Endodermal cell (in vitro differentiated cells): Measurements from ENCODE around the gene GATAD2A. TPM values are rescaled to one million over a fixed set of nuclear protein-coding genes. Genes with fewer than 3 reads are reported as not detected.

Experiments used
- DNase-seq: peaks from one replicate; pipeline ENCODE4 v3.0.0-alpha.2; 2017
- H3K27ac ChIP-seq: 2 replicates; pipeline ENCODE4 v1.5.1; 2013; ENCODE audit warnings: mild to moderate bottlenecking, low read depth, low read length, moderate library complexity
- H3K27me3 ChIP-seq: 2 replicates; pipeline ENCODE4 v1.6.1; 2013; ENCODE audit warnings: mild to moderate bottlenecking, low read length, moderate library complexity; ENCODE audit not compliant: insufficient read depth, control insufficient read depth, poor library complexity, severe bottlenecking
- H3K36me3 ChIP-seq: 2 replicates; pipeline ENCODE4 v1.7.0; 2013; ENCODE audit warnings: mild to moderate bottlenecking, low read length, moderate library complexity; ENCODE audit not compliant: control insufficient read depth, insufficient read depth
- H3K4me1 ChIP-seq: one replicate; pipeline ENCODE4 v1.7.0; 2013; ENCODE audit warnings: low read length; ENCODE audit not compliant: control insufficient read depth, insufficient read depth
- H3K4me3 ChIP-seq: 2 replicates; pipeline ENCODE4 v1.5.1; 2013; ENCODE audit warnings: mild to moderate bottlenecking, low read length, moderate library complexity
- H3K9ac ChIP-seq: 2 replicates; pipeline ENCODE4 v1.6.1; 2013; ENCODE audit warnings: mild to moderate bottlenecking, low read length, moderate library complexity; ENCODE audit not compliant: poor library complexity, severe bottlenecking; ENCODE audit errors: extremely low read depth
- H3K9me3 ChIP-seq: 2 replicates; pipeline ENCODE4 v1.6.1; 2013; ENCODE audit warnings: mild to moderate bottlenecking, low read length, moderate library complexity; ENCODE audit not compliant: control insufficient read depth
- H3K27ac Mint-ChIP-seq: 2 replicates; pipeline ENCODE4 v1.8.0; 2020; ENCODE audit warnings: mixed read lengths
- H3K27me3 Mint-ChIP-seq: 2 replicates; pipeline ENCODE4 v1.8.0; 2021; ENCODE audit warnings: mild to moderate bottlenecking, mixed read lengths; ENCODE audit not compliant: insufficient read depth
- H3K36me3 Mint-ChIP-seq: 2 replicates; pipeline ENCODE4 v1.8.0; 2020; ENCODE audit warnings: low read depth, mixed read lengths
- H3K4me1 Mint-ChIP-seq: 2 replicates; pipeline ENCODE4 v1.8.0; 2020; ENCODE audit warnings: mixed read lengths
- H3K4me3 Mint-ChIP-seq: 2 replicates; pipeline ENCODE4 v1.8.0; 2020; ENCODE audit warnings: mild to moderate bottlenecking, moderate library complexity, mixed read lengths
- H3K9me3 Mint-ChIP-seq: 2 replicates; pipeline ENCODE4 v1.8.0; 2020; ENCODE audit warnings: mild to moderate bottlenecking, mixed read lengths
- CTCF ChIP-seq: fragments of 200-600 bp; sonication (generic); conservative IDR thresholded peaks from 2 replicates; pipeline ENCODE4 v1.5.0; 2021; ENCODE audit warnings: antibody characterized with exemption, mild to moderate bottlenecking
- WGBS, 2 experiments: methylation state at CpG; one replicate each; pipeline versions ENCODE4 v1.1.5 to v1.1.7; 2013; ENCODE audit warnings: missing lambda C conversion rate in 2 of 2, mixed read lengths in 1 of 2; ENCODE audit not compliant: insufficient coverage in 1 of 2, insufficient read length in 1 of 2; 5-methylcytosine and 5-hydroxymethylcytosine counted together
- total RNA-seq, 2 donors: library from RNA; stranded (reverse); fragmentation: NEBNext Ultra II Directional in 1 of 2; extraction: Animal tissue kit (Norgen Biotek cat#: 25700) in 1 of 2; gene quantifications; 2 replicates in 1 of 2; 3 replicates in 1 of 2; pipeline ENCODE4 v1.2.1, GENCODE V29; 2021

GATAD2A gene
- total RNA-seq, 2 donors from 2014 or later = 115 to 126 TPM

- no peak overlapping the region for H3K9ac ChIP-seq
These were observed 38.8 kb upstream of the GATAD2A start for GRCh38 chr19:19366434-19367396.

GRCh38 chr19:19368087-19368486 lies 37.4 kb upstream of the GATAD2A start:
- no peak overlapping the region for H3K4me3 Mint-ChIP-seq
- H3K4me1 ChIP-seq = no peaks in the 10 kb centered on the region
- no peak overlapping the region for H3K27ac ChIP-seq
- WGBS, 2 experiments = 92 to 94% methylated on average over 5 to 7 of the region's 7 CpGs
- no peaks in the 10 kb centered on the region for H3K27me3 Mint-ChIP-seq
- TF ChIP-seq CTCF = no peak
- no peak for DNase-seq
- no peak overlapping the region for H3K9ac ChIP-seq
- no peaks in the 10 kb centered on the region for H3K36me3 Mint-ChIP-seq
- H3K36me3 ChIP-seq = no peaks in the 10 kb centered on the region
- H3K27ac Mint-ChIP-seq = peak overlapping the region; percentile 26
- no peaks in the 10 kb centered on the region for H3K9me3 ChIP-seq
- no peak overlapping the region for H3K4me3 ChIP-seq
- no peaks in the 10 kb centered on the region for H3K9me3 Mint-ChIP-seq
- H3K27me3 ChIP-seq = no peaks in the 10 kb centered on the region
- peaks cover 6% of the 10 kb centered on the region for H3K4me1 Mint-ChIP-seq

More at GRCh38 chr19:19366434-19367396, 38.8 kb upstream of the GATAD2A start:
- H3K4me1 Mint-ChIP-seq = peaks cover 6% of the 10 kb centered on the region
- H3K36me3 Mint-ChIP-seq = no peaks in the 10 kb centered on the region
- Histone ChIP-seq H3K36me3 (no peaks in the 10 kb centered on the region), H3K27me3 (no peaks in the 10 kb centered on the region), H3K4me3 (no peak overlapping the region), H3K9me3 (no peaks in the 10 kb centered on the region), H3K4me1 (no peaks in the 10 kb centered on the region), H3K27ac (no peak overlapping the region)
- H3K9me3 Mint-ChIP-seq = no peaks in the 10 kb centered on the region
- WGBS, 2 experiments = 63 to 66% methylated on average over 11 to 18 of the region's 18 CpGs
- peak overlapping the region; percentile 82 for H3K27ac Mint-ChIP-seq
- TF ChIP-seq CTCF = peak; percentile 99
- H3K27me3 Mint-ChIP-seq = no peaks in the 10 kb centered on the region
- H3K4me3 Mint-ChIP-seq = no peak overlapping the region
- DNase-seq = peak; percentile 95

- Mint-ChIP-seq H3K4me3 (no peak overlapping the region), H3K9me3 (no peaks in the 10 kb centered on the region), H3K27ac (no peak overlapping the region), H3K27me3 (no peaks in the 10 kb centered on the region), H3K4me1 (peaks cover 2% of the 10 kb centered on the region), H3K36me3 (no peaks in the 10 kb centered on the region)
- no peak overlapping the region for H3K9ac ChIP-seq
- no peaks in the 10 kb centered on the region for H3K4me1 ChIP-seq
- no peak for DNase-seq
- H3K9me3 ChIP-seq = no peaks in the 10 kb centered on the region
- WGBS, 2 experiments = 85 to 86% methylated on average over 8 of the region's 8 CpGs
- H3K27me3 ChIP-seq = no peaks in the 10 kb centered on the region
- H3K4me3 ChIP-seq = no peak overlapping the region
- TF ChIP-seq CTCF = no peak
- no peaks in the 10 kb centered on the region for H3K36me3 ChIP-seq
- H3K27ac ChIP-seq = no peak overlapping the region
These were observed 34.4 kb upstream of the GATAD2A start for GRCh38 chr19:19371059-19371458.
